Naive thymus-derived CD8-positive, alpha-beta T cell (primary cell): Measurements from ENCODE around the gene CD40. TPM values are rescaled to one million over a fixed set of nuclear protein-coding genes. Genes with fewer than 3 reads are reported as not detected.
A peak's percentile ranks its signal among the peaks of the same experiment; 100 is the strongest.

ENCODE experiments used
- ATAC-seq, 2 donors: fragments of 150-1000 bp; cut with Tn5 transposase in 1 of 2; sonication (Bioruptor Pico), chemical (Tn5 transposase) in 1 of 2; 1 replicate in 1 of 2; 2 replicates in 1 of 2; pipeline ENCODE4 v1.10.0; 2021; ENCODE audit warnings: mild to moderate bottlenecking in 2 of 2, moderate library complexity in 2 of 2
- POLR2A ChIA-PET: fragments of 350-600 bp; sonication (Branson Sonifier 250); formaldehyde crosslinking; loops from one replicate; lab custom pipeline; 2021; ENCODE audit warnings: antibody characterized with exemption; lab: Charles Lee
- DNase-seq, 10 donors: peaks; one replicate each; pipeline versions ENCODE4 v3.0.0 to v3.0.0-alpha.2; 2020 to 2022
- H3K27ac Mint-ChIP-seq, 10 donors: one replicate each; pipeline ENCODE4 v1.8.0; 2020 to 2022; ENCODE audit warnings: mild to moderate bottlenecking in 10 of 10, mixed read lengths in 10 of 10, moderate library complexity in 4 of 10, inconsistent platforms in 1 of 10
- H3K27me3 Mint-ChIP-seq, 5 donors: one replicate each; pipeline ENCODE4 v1.8.0; 2021 to 2022; ENCODE audit warnings: mixed read lengths in 5 of 5
- H3K36me3 Mint-ChIP-seq, 3 donors: one replicate each; pipeline ENCODE4 v1.8.0; 2020 to 2022; ENCODE audit warnings: mixed read lengths in 3 of 3, mild to moderate bottlenecking in 2 of 3, inconsistent platforms in 1 of 3
- H3K4me1 Mint-ChIP-seq, 4 donors: one replicate each; pipeline ENCODE4 v1.8.0; 2021 to 2022; ENCODE audit warnings: mixed read lengths in 4 of 4
- H3K4me3 Mint-ChIP-seq, 10 donors: one replicate each; pipeline ENCODE4 v1.8.0; 2020 to 2022; ENCODE audit warnings: mild to moderate bottlenecking in 10 of 10, mixed read lengths in 10 of 10, moderate library complexity in 6 of 10, inconsistent platforms in 1 of 10
- H3K9me3 Mint-ChIP-seq, 9 donors: one replicate each; pipeline ENCODE4 v1.8.0; 2020 to 2022; ENCODE audit warnings: mixed read lengths in 9 of 9, mild to moderate bottlenecking in 3 of 9, inconsistent platforms in 1 of 9, moderate library complexity in 1 of 9
- polyA plus RNA-seq, 3 donors: library from polyadenylated mRNA; unstranded; fragments of 300-500 nt; fragmentation: Illumina TruSeq; gene quantifications; one replicate each; pipeline ENCODE4 v1.2.3, GENCODE V29; 2021
- total RNA-seq, 8 experiments: library from RNA in 2 of 8; stranded (reverse) in 2 of 8; gene quantifications; one replicate each; pipeline ENCODE4 v1.2.3 and lab custom pipeline; 2021 to 2026

CD40 gene
- total and polyA plus RNA-seq, 5 experiments from 2014 or later = 2.0 to 11.8 (median 4.3) TPM

DNA sequence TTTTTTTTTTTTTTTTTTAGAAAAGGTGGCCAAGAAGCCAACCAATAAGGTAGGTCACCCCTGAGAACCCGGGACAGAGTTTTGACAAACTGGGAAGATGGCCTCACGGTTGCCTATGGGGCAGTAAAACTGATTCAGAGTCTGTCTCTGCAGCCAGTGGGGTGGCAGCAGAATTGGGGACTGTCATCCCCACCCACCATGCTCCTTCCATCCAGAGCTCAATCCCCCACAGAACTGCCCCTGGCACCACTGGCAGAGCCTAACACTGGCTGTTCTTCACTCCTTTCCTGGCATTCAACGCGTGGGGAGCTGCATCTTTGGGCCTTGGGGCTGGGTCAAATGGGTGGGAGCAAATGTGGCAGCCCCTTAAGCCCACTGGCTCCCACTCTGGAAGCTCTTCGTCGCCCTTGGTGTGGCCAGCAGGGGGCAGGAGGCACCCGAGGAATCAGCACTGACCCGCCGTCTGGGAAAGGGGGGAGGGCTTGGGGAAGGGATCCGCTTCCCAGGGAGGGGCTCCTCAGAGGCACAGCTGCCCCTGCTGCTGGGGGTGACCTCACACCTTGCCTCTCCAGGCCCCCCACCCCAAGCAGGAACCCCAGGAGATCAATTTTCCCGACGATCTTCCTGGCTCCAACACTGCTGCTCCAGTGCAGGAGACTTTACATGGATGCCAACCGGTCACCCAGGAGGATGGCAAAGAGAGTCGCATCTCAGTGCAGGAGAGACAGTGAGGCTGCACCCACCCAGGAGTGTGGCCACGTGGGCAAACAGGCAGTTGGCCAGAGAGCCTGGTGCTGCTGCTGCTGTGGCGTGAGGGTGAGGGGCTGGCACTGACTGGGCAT, 10.4 kb downstream of the CD40 start:
- H3K4me1 Mint-ChIP-seq = peaks cover 4 to 11% (median 6%) of the 10 kb centered on the region in 4 donors
- H3K9me3 Mint-ChIP-seq = no peaks in the 10 kb centered on the region
- peaks cover 8 to 42% (median 19%) of the 10 kb centered on the region in 5 donors for H3K27me3 Mint-ChIP-seq
- peak overlapping the region in 1 of 10 donors; percentile 43 for H3K27ac Mint-ChIP-seq
- DNase-seq (no peak), ATAC-seq (no peak)
- H3K4me3 Mint-ChIP-seq = no peak overlapping the region
- peaks cover 0 to 35% (median 6%) of the 10 kb centered on the region in 3 donors for H3K36me3 Mint-ChIP-seq
- POLR2A ChIA-PET = interaction anchor here (0.6 kb wide), 1 partner anchor 218 kb away, joined by 3 read pairs; no protein-coding TSS in a partner anchor

DNA sequence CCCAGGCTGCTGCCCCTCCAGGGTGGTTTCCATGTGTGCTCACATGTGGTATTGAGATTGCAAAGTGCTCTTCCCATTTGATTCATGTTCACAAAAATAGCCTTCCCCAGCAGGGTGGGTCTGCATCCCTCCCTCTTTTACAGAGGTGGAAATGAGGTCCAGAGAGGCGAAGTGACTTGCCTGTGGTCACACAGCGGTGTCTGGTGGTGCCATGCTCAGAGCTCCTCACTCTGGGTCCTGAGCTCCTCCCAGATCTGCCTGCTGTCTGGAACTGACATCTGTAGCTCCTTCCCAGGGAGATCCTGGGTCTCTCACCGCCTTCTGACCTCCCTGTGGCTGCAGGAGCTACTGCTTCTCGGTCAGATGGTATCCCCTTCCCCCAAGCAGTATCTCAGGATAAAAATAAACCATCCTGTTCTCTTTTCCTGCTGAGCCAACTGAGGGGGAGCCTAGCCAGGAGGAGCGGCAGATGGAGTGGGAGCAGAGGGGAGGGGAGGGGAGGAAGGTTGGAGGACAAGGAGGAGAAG, 11.9 kb downstream of the CD40 start:
- H3K27me3 Mint-ChIP-seq = peaks cover 10 to 46% (median 21%) of the 10 kb centered on the region in 5 donors
- H3K4me1 Mint-ChIP-seq = peaks cover 2 to 8% (median 6%) of the 10 kb centered on the region in 4 donors
- POLR2A ChIA-PET = no interaction called here
- no peak overlapping the region for H3K27ac Mint-ChIP-seq
- no peak for DNase-seq
- ATAC-seq = no peak
- H3K36me3 Mint-ChIP-seq = peaks cover 0 to 21% (median 0%) of the 10 kb centered on the region in 3 donors
- H3K9me3 Mint-ChIP-seq = no peaks in the 10 kb centered on the region
- H3K4me3 Mint-ChIP-seq = no peak overlapping the region

DNA sequence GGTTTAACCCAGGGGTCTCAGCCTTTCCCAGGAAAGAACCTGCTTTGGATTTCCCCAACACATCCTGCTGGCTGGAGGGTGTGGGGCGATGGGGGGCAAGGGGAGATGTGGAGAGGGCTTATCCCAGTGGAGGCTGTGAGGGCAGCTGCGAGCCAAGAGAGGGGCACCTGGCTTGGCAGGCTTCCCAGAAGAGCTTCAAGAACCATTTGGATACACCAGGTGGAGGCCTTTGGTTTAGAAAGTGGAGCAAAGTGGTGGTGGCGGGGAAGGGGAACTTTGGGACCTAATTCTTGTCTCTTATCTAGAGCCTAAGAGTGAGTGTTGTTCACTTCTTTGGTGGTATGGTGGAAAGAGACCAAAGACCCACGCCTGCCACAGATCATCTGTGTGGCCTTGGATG, 12.4 kb downstream of the CD40 start:
- H3K9me3 Mint-ChIP-seq = no peaks in the 10 kb centered on the region
- peaks cover 1 to 8% (median 6%) of the 10 kb centered on the region in 4 donors for H3K4me1 Mint-ChIP-seq
- H3K27me3 Mint-ChIP-seq = peaks cover 12 to 47% (median 22%) of the 10 kb centered on the region in 5 donors
- DNase-seq (no peak), ATAC-seq (no peak)
- peaks cover 0 to 19% (median 0%) of the 10 kb centered on the region in 3 donors for H3K36me3 Mint-ChIP-seq
- no peak overlapping the region for H3K4me3 Mint-ChIP-seq
- no peak overlapping the region for H3K27ac Mint-ChIP-seq
- POLR2A ChIA-PET = no interaction called here

DNA sequence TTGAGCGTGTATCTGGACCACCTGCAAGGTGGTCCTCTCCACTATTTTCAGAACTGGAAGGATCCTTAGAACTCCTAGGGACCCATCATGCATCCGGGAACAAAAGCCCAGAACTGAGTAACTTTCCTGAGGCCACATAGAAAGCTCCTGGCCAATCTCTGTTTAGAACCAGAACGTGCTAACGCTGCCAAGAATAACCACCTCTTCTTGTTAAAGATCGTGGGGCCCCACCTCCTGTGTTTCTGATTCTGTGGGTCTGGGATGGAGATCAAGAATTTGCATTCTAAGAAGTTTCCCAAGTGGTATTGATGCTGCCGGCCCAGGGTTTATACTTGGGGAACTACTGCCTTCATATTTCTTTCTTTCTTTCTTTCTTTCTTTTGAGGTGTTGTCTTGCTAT, 13.3 kb downstream of the CD40 start:
- H3K36me3 Mint-ChIP-seq = peaks cover 0 to 15% (median 0%) of the 10 kb centered on the region in 3 donors
- DNase-seq (no peak), ATAC-seq (no peak)
- H3K4me3 Mint-ChIP-seq = no peak overlapping the region
- no peaks in the 10 kb centered on the region for H3K9me3 Mint-ChIP-seq
- H3K27me3 Mint-ChIP-seq = peaks cover 12 to 55% (median 25%) of the 10 kb centered on the region in 5 donors
- no peak overlapping the region for H3K27ac Mint-ChIP-seq
- peaks cover 0 to 8% (median 6%) of the 10 kb centered on the region in 4 donors for H3K4me1 Mint-ChIP-seq
- POLR2A ChIA-PET = no interaction called here

DNA sequence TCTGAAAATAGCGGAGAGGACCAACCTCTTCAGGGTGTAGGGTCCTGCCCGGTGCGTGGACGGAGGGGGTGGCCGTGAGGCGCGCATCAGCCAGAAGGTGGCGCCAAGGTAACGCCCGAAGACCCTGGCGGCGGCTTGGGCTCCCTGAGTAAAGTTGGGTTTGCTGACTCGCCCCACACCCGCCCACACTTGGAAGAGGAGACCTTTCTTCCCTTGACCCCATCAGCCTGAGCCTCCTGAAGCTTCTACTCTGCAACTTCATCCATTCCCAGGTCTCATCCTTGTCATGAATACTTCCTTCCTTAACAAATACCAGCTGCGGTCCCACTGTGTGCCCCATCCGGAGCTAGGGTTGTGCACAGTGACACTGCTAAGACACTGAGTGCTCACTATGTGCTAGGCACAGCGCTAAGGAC, 14.6 kb downstream of the CD40 start:
- Mint-ChIP-seq H3K27me3 (peaks cover 15 to 63% (median 29%) of the 10 kb centered on the region in 5 donors), H3K9me3 (no peaks in the 10 kb centered on the region), H3K27ac (no peak overlapping the region), H3K36me3 (peaks cover 0 to 8% (median 0%) of the 10 kb centered on the region in 3 donors), H3K4me3 (no peak overlapping the region), H3K4me1 (peaks cover 0 to 8% (median 6%) of the 10 kb centered on the region in 4 donors)
- POLR2A ChIA-PET = no interaction called here
- ATAC-seq (peak; percentile 83 to 92), DNase-seq (peak; percentile 22 to 72 (median 47))

DNA sequence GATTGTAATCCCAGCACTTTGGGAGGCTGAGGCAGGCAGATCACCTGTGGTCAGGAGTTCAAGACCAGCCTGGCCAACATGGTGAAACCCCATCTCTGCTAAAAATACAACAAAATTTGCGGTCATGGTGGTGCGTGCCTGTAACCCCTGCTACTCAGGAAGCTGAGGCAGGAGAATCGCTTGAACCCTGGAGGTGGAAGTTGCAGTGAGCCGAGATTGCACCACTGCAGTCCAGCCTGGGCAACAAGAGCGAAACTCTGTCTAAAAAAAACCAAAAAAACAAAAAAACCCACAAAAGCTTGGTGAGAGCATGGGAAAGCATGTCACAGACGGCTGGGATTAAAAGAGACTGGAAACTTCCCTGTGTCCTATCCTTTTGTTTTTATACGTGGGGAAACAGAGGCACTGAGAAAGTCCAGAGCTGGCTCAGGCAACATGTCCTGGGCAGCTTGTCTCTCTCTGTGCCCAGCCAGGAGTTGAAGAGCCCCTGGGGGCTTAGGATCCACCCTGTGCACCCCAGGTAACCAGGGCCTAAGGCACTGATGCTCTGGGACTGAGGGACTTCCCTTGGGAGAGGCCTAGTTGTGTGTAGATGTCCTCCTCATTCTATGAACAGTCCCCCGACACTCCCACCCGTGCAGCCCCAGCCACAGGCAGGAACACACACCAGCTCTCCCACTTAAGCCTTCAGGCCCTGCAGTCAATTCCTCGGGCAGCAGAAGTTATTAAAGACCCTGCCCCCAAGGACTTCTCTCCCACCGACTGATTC, 16.0 kb downstream of the CD40 start:
- Mint-ChIP-seq H3K4me1 (peaks cover 0 to 8% (median 6%) of the 10 kb centered on the region in 4 donors), H3K27me3 (peaks cover 18 to 74% (median 33%) of the 10 kb centered on the region in 5 donors), H3K27ac (no peak overlapping the region), H3K36me3 (no peaks in the 10 kb centered on the region), H3K4me3 (no peak overlapping the region), H3K9me3 (no peaks in the 10 kb centered on the region)
- POLR2A ChIA-PET = interaction anchor here (0.7 kb wide), 1 partner anchor 29 kb away, joined by 4 read pairs; no protein-coding TSS in a partner anchor
- DNase-seq = no peak
- no peak for ATAC-seq

DNA sequence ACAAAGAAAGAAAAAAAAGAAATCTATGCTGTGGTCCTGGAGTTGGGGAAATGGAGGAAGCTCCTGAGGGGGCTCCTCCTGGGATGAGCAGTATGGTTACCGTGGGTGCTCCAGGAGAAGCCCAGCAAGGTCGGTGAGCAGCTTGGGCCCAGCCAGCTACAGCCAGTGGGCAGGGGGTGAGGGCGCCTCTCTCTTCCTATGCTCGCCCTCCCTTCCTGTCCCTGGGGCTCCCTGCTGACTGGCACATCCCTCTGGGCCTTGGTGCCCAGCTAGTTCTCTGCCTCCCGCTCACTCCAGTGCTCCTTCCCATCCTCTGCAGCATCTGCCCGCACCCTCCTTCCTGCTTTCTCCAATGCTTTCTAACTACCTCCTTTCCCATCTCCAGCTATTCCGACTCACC, 16.6 kb downstream of the CD40 start:
- Mint-ChIP-seq H3K36me3 (no peaks in the 10 kb centered on the region), H3K27ac (no peak overlapping the region), H3K27me3 (peaks cover 20 to 78% (median 37%) of the 10 kb centered on the region in 5 donors), H3K4me1 (peaks cover 2 to 8% (median 6%) of the 10 kb centered on the region in 4 donors), H3K4me3 (no peak overlapping the region), H3K9me3 (no peaks in the 10 kb centered on the region)
- no peak for DNase-seq
- no peak for ATAC-seq
- POLR2A ChIA-PET = no interaction called here

DNA sequence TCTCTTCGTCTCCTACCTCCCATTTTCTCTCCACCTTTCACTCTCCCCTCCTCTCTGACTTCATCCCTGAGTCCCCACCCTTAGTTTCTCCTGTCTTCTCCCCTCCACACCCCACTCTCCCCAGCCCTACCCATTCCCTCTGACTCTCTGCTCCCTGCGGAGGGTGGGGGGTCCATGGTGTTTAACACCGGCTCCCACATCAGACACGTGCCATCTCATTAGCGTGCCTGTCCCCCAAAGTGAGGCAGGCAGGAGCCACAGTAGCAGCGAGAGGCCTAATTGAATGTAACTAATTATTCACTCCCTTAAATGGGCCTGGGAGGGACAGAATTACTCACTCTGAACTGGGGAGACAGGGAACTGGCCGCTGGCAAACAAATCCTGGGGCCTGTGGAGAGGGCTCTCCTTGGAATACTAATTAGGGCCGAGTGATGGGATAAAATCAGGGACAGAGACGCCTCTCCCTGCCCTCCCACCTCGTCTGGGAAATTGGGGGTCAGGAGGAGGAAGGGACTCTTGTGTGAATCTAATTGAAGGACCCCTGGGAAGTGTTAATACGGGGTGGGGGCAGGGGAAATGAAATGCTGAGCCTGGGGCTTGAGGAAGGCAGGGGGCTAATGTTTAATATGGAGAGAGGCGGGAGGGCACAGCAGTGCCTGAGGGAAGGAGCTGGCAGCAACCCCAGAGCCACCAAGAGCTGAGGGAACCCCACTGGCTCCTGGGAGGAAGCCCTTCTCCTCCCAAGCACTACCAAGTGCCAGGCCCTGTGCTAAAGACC, 17.9 kb downstream of the CD40 start:
- H3K27ac Mint-ChIP-seq = no peak overlapping the region
- H3K9me3 Mint-ChIP-seq = no peaks in the 10 kb centered on the region
- POLR2A ChIA-PET = no interaction called here
- no peak for ATAC-seq
- no peak for DNase-seq
- peaks cover 22 to 89% (median 49%) of the 10 kb centered on the region in 5 donors for H3K27me3 Mint-ChIP-seq
- peaks cover 3 to 8% (median 5%) of the 10 kb centered on the region in 4 donors for H3K4me1 Mint-ChIP-seq
- no peaks in the 10 kb centered on the region for H3K36me3 Mint-ChIP-seq
- no peak overlapping the region for H3K4me3 Mint-ChIP-seq

DNA sequence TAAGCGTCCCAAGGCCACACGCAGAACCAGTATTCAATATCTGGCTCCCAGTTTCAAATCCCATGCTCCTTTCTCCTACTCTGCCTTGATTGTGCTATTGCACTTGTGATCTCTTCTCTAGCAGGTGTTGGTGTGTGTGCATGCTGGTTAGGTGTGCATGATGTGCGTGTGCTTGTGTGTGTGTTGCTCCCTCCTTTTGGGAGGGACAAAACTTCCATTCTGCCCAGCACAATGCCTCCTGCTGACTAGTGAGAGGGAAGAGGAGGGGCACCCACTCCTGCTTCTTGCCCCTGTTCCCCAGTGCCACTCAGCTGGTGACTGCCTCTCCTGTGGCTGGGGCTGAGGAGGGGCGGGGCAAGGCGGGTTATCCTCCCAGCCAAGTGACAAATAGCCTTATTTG, 19.7 kb downstream of the CD40 start:
- Mint-ChIP-seq H3K36me3 (no peaks in the 10 kb centered on the region), H3K4me1 (peaks cover 1 to 3% (median 2%) of the 10 kb centered on the region in 4 donors), H3K4me3 (no peak overlapping the region), H3K27me3 (peaks cover 29 to 89% (median 62%) of the 10 kb centered on the region in 5 donors), H3K27ac (no peak overlapping the region), H3K9me3 (no peaks in the 10 kb centered on the region)
- DNase-seq = no peak
- POLR2A ChIA-PET = no interaction called here
- no peak for ATAC-seq

DNA sequence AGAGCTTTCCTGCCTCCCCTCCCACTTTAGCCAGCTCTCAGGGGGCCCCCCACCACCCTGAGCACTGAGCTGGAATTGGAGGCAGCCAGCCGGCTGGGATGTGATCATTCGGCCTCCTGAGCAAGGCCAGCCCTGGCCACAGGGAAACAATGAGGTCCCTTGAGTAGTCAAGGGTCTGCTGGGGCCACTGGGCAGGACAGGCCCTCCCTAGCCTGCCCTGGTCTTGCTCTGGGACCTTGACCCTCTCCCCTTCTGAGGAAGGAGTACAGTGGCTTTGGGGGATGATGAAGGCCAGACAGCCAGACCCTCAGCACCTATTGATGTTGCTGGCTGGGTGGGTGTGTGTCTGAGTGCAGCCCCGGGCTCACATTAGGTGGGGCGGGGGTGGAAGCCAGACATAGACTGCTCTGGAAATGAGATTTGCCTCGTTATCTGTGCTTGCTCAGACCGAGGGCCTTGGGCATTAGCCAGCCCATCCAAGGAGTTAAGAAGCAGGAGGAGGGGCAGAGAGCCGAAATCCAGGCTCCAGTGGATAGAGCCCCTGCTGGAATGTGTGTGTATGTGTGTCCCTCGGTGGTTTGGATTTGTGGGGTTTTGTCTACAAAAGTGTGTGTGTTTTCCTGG, 21.3 kb downstream of the CD40 start:
- peaks cover 26 to 90% (median 64%) of the 10 kb centered on the region in 5 donors for H3K27me3 Mint-ChIP-seq
- H3K4me1 Mint-ChIP-seq = peaks cover 0 to 3% (median 0%) of the 10 kb centered on the region in 4 donors
- DNase-seq (no peak), ATAC-seq (no peak)
- H3K4me3 Mint-ChIP-seq = no peak overlapping the region
- no peaks in the 10 kb centered on the region for H3K36me3 Mint-ChIP-seq
- no peaks in the 10 kb centered on the region for H3K9me3 Mint-ChIP-seq
- POLR2A ChIA-PET = interaction anchor here (0.6 kb wide), 1 partner anchor 371 kb away, joined by 7 read pairs; no protein-coding TSS in a partner anchor
- no peak overlapping the region for H3K27ac Mint-ChIP-seq

DNA sequence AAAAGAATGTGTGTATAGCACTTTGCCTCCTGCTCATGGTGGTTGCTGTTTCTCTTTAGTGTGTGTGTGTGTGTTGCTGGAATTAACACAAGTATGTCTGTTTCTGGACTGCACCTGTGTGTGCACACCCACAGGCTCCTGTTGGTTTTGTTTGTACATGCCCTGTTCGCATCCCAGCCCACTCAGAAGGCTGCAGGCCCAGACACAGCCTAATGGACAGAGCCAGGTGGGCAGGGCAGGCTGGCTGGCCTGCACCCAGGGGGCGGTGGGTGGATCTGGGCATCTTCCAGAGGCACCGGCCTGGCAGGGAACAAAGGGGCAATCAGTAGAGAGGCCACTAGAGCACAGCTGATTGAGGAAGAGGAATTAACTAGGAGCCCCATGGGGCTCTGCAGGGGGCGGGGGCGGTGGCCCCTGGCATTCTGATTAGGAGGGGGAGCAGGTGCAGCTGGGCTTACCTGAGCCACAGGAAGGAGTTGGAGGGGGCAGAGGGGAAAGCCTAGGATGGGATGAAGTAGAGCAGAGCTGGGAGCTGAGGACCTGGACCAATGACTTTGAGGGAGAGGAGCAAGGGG, 21.9 kb downstream of the CD40 start:
- H3K36me3 Mint-ChIP-seq = no peaks in the 10 kb centered on the region
- peaks cover 24 to 84% (median 62%) of the 10 kb centered on the region in 5 donors for H3K27me3 Mint-ChIP-seq
- no peak overlapping the region for H3K27ac Mint-ChIP-seq
- H3K4me1 Mint-ChIP-seq = peaks cover 0 to 3% (median 0%) of the 10 kb centered on the region in 4 donors
- DNase-seq (no peak), ATAC-seq (no peak)
- H3K9me3 Mint-ChIP-seq = no peaks in the 10 kb centered on the region
- POLR2A ChIA-PET = interaction anchor here (0.6 kb wide), 1 partner anchor 12 kb away, joined by 3 read pairs; no protein-coding TSS in a partner anchor
- H3K4me3 Mint-ChIP-seq = no peak overlapping the region
